HUES48 (cell line): Measurements from ENCODE around the gene C11orf98.
"Not testable (repeated sequence)": the region's sequence is repeated elsewhere in the genome, so short reads cannot be mapped to it uniquely, and the experiment has no call there.

ENCODE experiments used
- H3K27ac ChIP-seq: one replicate; pipeline ENCODE4 v1.7.0; 2013; ENCODE audit warnings: low read depth, low read length, inconsistent platforms
- H3K27me3 ChIP-seq: 2 replicates; pipeline ENCODE4 v1.6.1; 2013; ENCODE audit warnings: mild to moderate bottlenecking, low read length; ENCODE audit not compliant: control insufficient read depth, insufficient read depth
- H3K36me3 ChIP-seq: 2 replicates; pipeline ENCODE4 v1.6.1; 2013; ENCODE audit warnings: low read length; ENCODE audit not compliant: control insufficient read depth, insufficient read depth
- H3K4me1 ChIP-seq: 2 replicates; pipeline ENCODE4 v1.6.1; 2013; ENCODE audit warnings: mild to moderate bottlenecking, low read length; ENCODE audit not compliant: control insufficient read depth, insufficient read depth
- H3K4me3 ChIP-seq: 2 replicates; pipeline ENCODE4 v1.5.1; 2013; ENCODE audit warnings: mild to moderate bottlenecking, low read depth, low read length
- H3K9ac ChIP-seq: 2 replicates; pipeline ENCODE4 v1.6.1; 2013; ENCODE audit warnings: mild to moderate bottlenecking, low read depth, low read length, moderate library complexity
- H3K9me3 ChIP-seq: 2 replicates; pipeline ENCODE4 v1.6.1; 2013; ENCODE audit warnings: low read length; ENCODE audit not compliant: control insufficient read depth, insufficient read depth

Gene C11orf98

GRCh38 chr11:62622476-62623089, 42.4 kb downstream of the C11orf98 start:
- Histone ChIP-seq H3K27me3 (no peaks in the 10 kb centered on the region), H3K36me3 (peaks cover 32% of the 10 kb centered on the region), H3K27ac (peak overlapping the region; percentile 95), H3K4me3 (peak overlapping the region; percentile 87), H3K9me3 (no peaks in the 10 kb centered on the region), H3K9ac (peak overlapping the region; percentile 23; the same call in 1 of the 2 replicates), H3K4me1 (peaks cover 9% of the 10 kb centered on the region; the same call in 1 of the 2 replicates)

- Histone ChIP-seq H3K27ac (peak within 1 kb of the TSS; percentile 95), H3K36me3 (peaks cover 29% of the 10 kb centered on the region), H3K4me3 (peak within 1 kb of the TSS; percentile 87), H3K9ac (peak within 1 kb of the TSS; percentile 78), H3K9me3 (no peaks in the 10 kb centered on the region), H3K27me3 (no peaks in the 10 kb centered on the region), H3K4me1 (peaks cover 9% of the 10 kb centered on the region; the same call in 1 of the 2 replicates)
Observed at GRCh38 chr11:62621567-62622470, 43.2 kb downstream of the C11orf98 start, which contains the start of gene B3GAT3. B3GAT3 (minus strand) TSS chr11:62621986; CDS start chr11:62621947, 39 bp downstream.

- Histone ChIP-seq H3K4me3 (peak overlapping the region; percentile 87), H3K27ac (peak overlapping the region; percentile 95), H3K4me1 (peaks cover 9% of the 10 kb centered on the region; the same call in 1 of the 2 replicates), H3K9ac (peak overlapping the region; percentile 78), H3K36me3 (peaks cover 22% of the 10 kb centered on the region), H3K27me3 (no peaks in the 10 kb centered on the region), H3K9me3 (no peaks in the 10 kb centered on the region)
Observed at GRCh38 chr11:62621027-62621566, 43.9 kb downstream of the C11orf98 start.

DNA sequence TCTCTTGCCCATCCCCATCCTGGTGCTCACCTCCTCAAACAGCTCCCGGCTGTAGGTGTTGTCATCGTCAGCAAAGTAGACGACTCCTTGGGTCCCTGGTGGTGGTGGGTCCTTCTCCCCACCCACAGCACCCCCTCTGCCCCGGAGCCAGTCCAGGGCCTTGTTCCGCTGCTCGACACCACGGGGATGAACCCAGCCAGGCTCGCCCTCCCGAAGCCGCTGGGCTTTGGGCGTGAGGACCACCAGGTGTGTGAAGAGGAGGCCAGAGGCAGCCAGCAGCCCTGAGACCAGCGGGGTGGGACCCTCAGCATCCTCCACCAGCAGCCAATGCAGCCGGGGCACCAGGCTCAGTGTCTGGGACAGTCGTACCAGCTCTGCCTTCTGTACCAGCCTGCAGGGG, 48.1 kb downstream of the C11orf98 start:
- not testable (repeated sequence) for H3K9ac ChIP-seq, H3K4me3 ChIP-seq, H3K27ac ChIP-seq, H3K4me1 ChIP-seq, H3K36me3 ChIP-seq, H3K27me3 ChIP-seq, H3K9me3 ChIP-seq

- Histone ChIP-seq H3K9ac (no peak overlapping the region), H3K27ac (no peak overlapping the region), H3K36me3 (peaks cover 5% of the 10 kb centered on the region; the same call in 1 of the 2 replicates)
Observed at GRCh38 chr11:62615521-62615920, 49.5 kb downstream of the C11orf98 start.

GRCh38 chr11:62614275-62614674, 50.7 kb downstream of the C11orf98 start:
- H3K4me3 ChIP-seq: no peak overlapping the region
- no peaks in the 10 kb centered on the region for H3K9me3 ChIP-seq
- peaks cover 6% of the 10 kb centered on the region; the same call in 1 of the 2 replicates for H3K4me1 ChIP-seq
- no peak overlapping the region for H3K9ac ChIP-seq
- no peaks in the 10 kb centered on the region; the same call in 1 of the 2 replicates for H3K27me3 ChIP-seq
- no peak overlapping the region for H3K27ac ChIP-seq
- peaks cover 5% of the 10 kb centered on the region; the same call in 1 of the 2 replicates for H3K36me3 ChIP-seq

More at GRCh38 chr11:62615521-62615920, 49.5 kb downstream of the C11orf98 start:
- H3K4me3 ChIP-seq: no peak overlapping the region
- peaks cover 6% of the 10 kb centered on the region; the same call in 1 of the 2 replicates for H3K4me1 ChIP-seq
- H3K9me3 ChIP-seq: no peaks in the 10 kb centered on the region
- no peaks in the 10 kb centered on the region; the same call in 1 of the 2 replicates for H3K27me3 ChIP-seq

GRCh38 chr11:62613291-62613778, 51.7 kb downstream of the C11orf98 start:
- H3K36me3 ChIP-seq: peaks cover 5% of the 10 kb centered on the region; the same call in 1 of the 2 replicates
- H3K27me3 ChIP-seq: no peaks in the 10 kb centered on the region; the same call in 1 of the 2 replicates
- no peak overlapping the region for H3K9ac ChIP-seq
- H3K27ac ChIP-seq: peak overlapping the region; percentile 27
- H3K4me3 ChIP-seq: peak overlapping the region; percentile 72; the same call in 1 of the 2 replicates
- H3K9me3 ChIP-seq: no peaks in the 10 kb centered on the region
- H3K4me1 ChIP-seq: peaks cover 6% of the 10 kb centered on the region; the same call in 1 of the 2 replicates
